Activated CD8-positive, alpha-beta memory T cell treated with anti-CD3 and anti-CD28 coated beads, Interleukin-2, amount 50 U/mL, for 1 hour (primary cell): ENCODE data around the gene STOML3.

Experiments used
- DNase-seq: peaks from one replicate; pipeline ENCODE4 v3.0.0-alpha.2; 2020; ENCODE audit errors: extremely low read depth

The STOML3 gene

DNA sequence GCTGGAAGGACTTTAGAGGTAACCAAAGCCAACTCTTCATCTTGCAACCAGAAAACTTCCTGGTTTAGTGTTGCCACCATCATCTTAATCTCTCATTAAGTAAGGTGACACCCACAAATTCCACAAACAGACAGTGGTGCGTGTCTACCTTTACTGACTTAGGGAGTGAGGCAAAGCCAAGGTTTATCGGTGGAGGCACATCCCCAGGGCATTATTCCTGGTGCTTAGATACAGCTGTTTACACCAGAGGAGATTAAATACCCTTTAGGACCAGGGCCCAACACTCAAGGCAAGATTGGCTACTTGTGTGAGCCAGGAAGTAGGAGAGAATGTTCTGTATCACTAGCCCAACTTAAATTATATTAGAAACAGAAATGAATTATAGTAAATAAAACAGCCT, 9.5 kb downstream of the STOML3 start:
- DNase-seq = no peak

DNA sequence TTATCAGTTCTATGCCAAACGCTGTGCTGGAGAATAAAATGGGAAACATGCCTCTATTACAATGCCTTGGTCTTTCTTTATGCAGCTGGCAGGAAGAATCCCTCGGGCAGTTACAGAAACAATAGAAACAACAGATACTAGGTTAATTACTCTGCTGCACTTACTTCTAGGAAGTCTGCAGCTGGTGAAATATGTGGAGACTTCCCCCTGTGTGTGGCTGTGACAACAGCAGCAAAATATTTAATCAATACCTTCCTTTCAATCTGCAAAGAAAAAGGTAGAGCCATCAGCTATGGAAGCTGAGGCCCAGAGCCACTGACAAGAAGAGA, 9.9 kb downstream of the STOML3 start:
- no peak for DNase-seq

DNA sequence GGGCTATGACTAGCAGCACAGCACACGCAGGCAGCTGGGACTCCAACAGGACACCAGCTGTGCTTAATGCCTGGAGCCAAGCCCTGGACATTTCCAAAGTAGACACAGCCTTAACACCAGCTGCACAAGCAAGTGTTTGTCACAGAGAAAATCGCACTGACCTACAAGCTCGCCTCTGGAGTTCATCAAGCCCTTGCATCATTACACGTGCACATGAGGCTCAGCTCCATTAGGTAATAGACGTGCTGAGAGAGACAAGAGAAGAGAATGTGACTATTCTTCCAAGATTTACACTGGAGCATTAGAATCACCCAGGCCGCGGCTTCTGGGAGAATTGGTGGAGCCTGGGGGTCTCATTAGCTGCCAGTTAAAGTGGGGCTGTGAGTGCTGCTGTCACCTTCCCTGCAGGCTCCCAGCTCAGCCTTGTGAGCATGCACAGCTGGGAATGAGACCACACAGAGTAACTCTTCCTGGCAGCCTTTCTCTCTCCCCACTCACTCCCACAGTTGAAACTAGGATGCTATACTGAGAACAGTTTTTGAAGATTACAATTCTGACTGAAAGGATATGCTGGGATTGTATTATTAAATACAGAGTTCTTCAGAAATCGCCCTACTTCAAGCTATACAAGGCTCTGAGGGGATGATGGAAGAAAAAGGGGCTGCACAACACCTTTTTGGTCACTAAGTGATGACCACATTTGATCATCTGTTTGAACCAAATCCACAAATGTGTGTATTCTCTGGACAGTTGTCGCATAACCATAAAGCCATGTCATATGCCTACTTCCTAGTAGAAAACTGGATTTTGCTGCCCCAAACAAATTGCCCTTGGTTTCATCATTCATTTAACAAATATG, 10.5 kb downstream of the STOML3 start:
- no peak for DNase-seq

DNA sequence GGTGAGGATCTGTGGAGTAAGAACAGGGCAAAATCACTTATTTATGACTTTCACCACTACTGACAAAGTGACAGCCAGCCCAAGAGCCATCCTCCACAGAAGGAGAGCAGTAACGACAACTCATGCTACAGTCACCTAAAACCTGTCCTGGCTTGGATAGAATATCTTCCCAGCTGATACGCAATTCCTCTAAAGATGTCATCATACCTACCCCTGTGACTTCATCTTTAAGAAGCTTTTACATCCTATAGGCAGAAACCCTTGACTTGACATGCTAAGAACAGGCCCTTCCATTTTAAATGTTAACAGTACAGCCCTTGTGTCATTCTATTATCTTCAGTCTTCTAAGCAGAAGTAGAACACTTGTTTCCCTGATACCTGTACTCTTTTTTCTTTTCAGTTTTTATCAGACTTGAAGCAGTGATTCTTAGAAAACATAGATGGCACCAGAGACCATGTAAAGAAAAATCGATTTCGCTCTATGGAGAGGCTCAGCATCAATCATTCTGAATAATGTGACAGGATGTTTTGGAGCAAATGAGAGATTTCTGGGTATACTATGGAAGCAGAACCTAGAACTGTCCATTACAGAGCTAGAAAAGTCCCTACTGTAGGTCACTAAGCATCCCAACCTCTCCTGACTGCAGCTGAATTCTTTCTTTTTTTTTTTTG, 20.1 kb downstream of the STOML3 start:
- DNase-seq = no peak

DNA sequence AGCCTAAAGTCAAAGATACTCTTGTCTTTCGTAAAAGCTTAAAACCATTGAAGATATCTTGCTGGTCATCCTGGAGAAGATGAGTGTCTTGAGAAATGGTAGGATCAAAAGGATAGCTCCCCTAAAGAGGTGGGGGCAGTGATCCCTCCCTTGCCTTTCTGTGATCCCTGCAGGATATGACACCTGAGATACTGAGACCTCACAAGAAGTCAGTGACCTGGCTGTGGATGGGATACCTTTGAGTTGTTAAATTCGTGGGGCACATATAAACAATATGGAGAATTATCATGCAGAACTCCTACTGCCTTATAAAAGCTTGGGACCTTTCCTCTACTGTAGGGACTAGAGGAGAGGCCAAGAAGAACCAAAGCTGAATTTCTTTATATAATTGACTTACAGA, 21.4 kb downstream of the STOML3 start:
- DNase-seq = no peak

DNA sequence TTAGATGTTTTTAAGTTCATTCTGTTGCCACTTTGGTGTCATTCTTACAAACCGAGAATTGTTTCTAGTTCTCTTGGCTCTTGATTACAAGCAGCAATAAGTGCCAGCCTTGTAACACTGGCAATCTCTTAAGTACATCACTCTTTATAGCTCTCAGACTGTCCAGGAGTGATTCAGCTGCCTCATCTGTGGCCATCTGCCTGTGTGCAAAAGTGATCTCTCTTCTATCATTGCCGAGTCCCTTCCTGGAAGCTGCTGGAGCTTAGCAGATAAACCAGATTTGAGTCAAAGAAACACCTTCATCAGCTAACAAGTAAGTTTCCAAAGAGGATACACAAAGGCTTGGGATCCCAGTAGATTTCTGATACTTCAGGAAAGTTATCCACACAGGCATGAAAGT, 23.2 kb downstream of the STOML3 start:
- DNase-seq = no peak

DNA sequence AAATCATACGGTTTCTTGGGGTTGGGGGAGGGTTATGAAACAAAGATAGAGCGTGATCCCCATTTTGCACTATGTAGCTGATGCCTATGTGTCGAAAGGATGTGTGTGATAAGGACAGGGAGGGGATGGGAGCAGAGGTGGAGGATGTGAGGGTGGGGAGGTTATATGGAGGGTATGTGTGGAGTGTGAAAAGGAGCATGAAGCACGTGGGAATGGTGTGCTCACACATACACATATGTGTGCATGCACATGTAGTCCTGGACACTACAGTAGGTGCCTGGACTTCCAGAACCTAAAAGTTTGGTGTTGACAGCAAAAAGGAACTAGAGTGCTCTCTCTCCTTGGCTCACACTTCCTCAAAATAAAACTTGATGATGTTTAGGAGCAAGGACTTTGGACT, 25.4 kb downstream of the STOML3 start:
- no peak for DNase-seq

DNA sequence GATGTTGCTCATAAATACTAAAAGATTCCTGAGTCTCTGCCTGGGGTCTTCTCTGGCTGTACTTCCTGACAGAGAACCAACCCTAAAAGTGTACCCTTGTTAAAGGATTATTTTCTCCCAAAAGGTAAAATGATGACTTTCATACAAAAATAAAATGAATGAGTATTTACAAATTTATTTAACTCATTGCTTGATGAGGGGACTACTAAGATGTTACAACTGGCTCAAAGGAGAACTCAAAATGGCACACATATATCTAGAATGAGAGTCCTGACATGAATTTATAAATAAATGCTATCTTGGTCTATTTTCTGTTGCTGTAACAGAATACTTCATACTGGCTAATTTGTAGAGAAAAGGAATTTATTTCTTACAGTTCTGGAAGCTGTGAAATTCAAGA, 30.5 kb downstream of the STOML3 start:
- no peak for DNase-seq

DNA sequence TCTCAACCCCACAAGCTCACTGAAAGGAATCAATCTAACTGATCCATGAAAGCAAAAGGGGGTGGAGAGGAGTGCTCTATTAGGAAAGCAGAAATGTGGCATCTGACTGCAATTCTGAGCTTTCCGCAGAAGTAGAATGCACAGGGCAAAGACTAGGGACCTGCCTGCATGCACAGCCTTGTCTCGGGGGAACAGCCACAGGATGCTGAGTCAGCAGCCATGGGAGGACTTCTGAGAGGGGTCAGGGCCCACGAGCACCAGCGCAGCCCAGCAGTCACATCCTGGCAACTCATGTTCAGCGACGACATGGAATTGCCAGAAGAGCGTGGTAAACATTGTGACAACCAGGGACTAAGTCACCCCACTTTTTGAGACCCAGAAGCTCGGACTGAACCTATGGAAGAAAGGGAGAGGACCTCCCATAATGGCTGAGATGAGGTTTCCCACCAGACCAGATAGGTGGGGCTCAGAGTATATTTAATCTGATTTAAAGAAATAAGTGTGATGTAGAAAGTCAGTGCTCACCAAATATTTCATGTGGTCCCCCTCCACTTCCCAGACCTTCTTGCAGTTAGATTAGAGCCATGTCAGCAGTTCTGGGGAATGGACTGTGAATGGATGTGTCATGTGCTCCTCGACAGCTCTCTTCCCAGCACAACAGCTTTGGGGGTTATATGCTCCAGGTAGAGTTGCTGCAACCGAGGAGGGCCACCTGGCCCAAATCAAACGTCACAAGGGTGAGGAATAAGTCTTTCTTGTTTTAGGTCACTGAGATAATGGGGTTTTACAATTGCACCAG, 32.6 kb downstream of the STOML3 start:
- no peak for DNase-seq

DNA sequence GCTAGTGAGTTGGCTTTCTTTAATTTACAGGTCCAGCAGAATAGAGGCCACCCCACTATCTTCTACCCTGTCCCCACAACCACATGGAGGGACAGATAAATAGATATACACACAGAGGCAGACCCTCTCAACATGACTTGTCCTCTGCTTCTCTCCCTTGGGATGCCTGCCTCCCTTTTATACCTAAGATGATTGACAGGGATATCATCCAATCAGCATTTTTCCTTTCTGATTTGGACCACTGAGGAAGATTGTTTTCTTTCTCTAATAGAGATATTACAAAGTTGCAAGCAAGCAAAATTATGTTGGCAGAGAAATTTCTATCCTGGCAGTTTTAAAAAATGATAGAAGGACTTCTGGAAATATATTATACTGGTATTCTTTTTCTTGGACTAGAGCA, 35.8 kb downstream of the STOML3 start:
- DNase-seq = no peak

DNA sequence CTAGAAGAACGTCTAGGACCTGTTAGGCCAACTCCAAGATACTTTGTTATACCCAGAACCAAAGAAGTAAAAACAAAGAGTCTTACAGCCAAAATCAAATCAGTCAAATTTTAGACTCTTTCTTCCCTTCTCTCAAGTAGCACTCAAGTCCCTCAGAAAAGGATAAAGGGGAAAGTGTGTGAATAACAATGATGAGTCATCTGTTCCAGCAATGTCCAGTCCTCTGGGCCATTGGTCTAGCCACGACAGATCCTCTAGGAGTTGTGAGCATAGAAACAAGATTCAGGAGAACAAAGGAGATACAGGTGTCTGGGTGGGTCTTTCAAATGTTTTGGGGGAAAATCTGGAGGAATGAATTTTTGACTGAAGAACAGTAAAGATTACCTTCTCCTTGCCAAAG, 36.3 kb downstream of the STOML3 start:
- DNase-seq = no peak

DNA sequence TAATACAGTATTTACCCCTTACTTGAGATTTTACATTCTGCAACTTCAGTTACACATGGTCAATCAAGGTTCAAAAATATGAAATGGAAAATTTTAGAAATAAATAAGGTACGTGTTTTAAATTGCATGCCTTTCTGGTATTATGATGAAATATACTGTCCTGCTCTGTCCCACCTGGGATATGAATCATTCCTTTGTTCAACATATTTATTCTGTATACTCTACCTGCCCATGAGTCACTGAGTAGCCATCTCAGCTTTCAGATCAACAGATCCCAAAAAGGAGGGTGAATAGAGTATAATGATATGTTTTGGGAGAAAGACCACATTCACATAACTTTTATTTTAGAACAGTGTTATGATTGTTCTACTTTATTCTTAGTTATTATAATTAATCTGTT, 37.8 kb downstream of the STOML3 start:
- no peak for DNase-seq

DNA sequence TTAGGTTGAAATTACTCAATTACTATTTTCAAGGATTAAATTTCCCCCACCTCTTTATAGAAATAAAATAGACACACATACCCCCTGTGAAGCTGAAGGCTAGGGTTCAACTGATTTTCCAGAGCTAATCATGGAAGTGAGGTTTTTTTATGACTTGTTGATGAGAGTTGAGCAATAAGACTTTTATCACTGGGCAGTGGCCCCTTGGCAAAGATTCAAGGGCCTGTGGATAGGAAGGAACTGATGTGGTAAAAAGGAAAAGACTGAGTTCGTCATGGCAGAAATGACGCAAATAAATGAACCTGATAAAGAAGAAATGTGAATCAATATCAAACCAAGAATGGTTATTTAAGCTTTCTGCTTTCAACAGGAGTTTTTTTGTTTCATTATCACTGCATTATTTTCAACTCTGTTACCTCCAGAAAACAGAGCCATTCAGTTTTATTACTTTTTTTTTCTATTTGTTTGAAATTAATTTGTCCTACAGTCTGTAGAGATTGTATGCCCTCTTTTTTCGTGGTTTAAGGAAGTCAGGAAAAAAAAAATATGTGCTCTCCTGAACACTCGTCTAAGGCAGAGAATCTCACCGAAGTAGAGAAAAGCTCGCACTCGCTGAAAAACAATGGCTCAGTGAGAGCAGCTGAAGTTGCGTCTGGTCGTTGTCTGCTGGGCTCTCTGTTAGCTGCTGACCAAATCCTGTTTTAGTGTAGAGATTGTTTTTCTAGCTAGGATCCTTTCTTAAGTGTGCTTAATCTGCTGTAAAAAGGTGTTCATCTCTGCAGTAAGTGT, 38.9 kb downstream of the STOML3 start:
- no peak for DNase-seq

DNA sequence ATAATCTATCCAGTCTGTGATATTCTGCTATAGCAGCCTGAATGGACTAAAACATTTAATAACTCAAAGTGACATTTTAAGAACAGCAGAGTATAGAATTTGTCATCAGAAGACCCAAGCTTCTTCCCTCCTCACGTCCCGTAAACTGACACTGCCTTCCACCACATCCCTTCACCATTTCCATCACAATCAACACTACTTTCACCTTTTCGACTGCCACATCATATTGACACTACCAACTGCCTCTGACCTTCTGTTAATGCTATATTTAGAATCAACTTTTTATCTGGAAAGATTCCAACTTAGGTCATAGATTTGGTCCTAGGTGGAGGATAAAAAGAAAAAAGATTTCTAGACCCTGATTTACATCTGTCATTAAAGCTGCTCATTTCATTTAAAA, 39.6 kb downstream of the STOML3 start:
- no peak for DNase-seq

DNA sequence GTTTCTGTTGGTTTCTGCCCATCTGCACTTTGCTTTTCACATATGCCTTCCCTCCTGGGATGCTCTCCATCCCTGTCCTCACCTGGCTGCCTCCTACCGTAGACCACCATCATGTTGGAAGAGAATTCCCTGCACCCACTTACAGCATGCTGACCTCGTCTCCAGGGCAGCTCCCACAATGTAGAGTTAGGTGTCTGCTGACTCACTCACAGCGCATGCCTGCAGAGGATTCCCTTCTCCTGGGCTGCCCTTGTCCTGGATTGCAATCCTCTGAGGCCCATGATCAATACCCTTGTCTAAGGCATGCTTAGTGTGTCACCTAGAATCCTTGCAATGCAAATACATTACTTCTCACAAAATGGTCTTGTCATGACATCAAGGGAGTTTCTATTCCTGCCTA, 43.6 kb downstream of the STOML3 start:
- DNase-seq = no peak

DNA sequence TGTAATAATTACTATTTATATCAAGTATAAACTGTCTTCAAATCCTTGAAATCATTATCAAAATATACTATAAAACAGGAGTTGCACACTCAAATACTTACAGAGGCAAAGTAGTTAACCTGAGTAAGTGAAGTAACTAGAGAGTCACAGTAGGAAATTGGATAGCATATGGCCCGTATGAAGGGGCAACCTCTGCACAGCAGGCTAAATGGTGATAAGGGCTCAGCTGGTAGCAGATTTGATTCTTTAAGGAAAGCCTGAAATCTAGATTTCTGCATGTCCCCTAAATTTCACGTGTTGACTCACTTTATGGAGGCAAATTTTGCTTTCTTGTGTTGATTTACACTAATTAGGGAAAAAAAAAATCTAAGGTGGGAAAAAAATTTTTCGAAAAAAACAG, 46.4 kb downstream of the STOML3 start:
- no peak for DNase-seq

DNA sequence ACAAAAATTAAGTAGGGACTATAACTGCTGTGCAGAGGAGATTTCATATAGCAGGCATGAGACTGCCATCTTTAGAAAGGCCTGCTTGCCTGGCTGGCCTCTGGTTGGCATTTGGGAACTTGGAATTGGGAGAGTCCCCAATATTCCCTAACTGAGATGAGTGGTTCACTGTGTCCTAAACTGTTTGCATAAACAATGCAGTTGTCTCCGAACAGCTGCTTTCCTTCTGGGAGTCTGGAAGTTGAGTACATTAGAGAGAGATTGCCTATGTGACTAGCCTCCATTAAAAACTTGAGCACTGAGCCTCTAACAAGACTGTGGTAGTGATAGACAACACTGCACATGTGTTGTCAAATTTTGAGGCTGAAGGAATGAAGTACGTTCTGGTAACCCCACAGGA, 47.4 kb downstream of the STOML3 start:
- DNase-seq = no peak

DNA sequence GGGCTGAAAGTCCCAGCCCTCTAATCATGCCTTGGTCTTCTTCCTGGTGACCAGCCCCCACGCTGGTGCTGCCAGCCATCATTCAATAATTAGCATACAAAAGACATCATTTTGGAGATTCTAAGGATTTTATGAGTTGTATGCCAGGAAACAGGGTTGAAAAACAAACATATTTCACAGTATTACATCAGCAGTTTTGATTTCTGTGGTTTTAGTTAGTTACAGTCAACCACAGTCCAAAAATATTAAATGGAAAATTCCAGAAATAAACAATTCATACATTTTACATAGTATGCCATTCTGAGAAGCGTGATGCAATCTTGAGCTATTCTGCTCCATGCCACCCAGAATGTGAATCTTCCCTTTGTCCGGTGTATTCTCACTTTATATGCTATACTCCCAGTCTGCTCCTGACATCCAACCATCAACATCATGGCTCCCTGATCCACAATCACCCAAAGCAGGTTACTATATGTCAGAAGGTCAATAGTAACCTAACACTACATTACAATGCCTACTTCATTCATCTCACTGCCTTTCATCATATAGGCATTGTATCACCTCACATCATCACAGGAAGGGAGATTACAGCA, 49.2 kb downstream of the STOML3 start:
- DNase-seq = no peak

DNA sequence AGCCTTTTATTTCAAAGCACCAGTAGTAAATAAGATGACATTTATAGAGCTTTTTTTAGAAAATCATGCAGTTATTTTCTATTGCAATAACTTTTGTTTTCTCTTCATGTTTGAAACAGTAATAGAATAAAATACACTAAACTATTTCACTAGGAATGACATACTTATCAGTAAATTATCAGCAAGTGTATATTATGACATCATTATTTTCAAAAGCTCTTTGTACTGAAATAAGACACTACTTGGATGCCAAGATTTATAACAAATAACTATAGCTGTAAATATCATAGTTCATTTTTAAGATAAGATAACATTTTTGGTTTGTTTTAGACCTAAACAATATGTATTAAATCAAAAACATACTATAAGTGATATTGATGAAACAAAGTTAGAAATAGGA, 56.8 kb downstream of the STOML3 start:
- DNase-seq = no peak

DNA sequence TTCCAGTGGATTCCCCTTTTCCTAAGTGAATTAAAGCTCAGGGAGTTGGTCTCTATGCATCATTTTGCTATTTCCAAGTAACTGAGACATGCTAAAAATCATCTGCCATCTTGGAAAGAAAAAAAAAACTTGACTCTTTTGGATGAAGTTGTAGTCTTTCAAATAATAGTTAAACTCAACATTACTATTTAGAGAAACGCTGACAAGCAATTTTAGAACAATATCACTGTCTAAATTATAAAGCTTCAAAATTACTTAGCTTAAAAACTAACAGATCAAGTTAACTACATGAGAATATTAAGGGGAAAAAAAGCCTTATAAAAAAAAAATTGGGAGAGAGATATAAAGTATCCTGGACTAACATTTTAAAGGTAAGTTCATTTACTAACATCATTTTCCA, 68.5 kb downstream of the STOML3 start:
- no peak for DNase-seq

DNA sequence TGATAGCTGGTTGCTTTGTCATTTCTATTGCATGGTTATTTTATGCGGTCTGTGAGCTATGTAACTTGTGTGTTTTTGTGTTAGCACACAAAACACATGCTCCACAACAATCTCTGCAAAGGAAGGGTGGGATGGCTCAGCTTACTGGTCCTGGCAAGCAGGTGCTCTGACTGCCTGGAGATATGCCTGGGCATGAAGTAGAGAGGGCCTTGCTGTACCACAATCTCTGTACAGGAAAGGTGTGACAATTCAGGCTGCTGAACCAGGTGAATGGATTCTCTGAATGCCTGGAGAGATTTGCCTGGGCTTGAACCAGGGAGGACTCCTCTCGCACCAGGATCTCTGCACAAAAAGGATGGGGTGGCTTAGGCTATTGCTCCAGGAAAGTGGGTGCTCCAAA, 69.5 kb downstream of the STOML3 start:
- no peak for DNase-seq
